ENCODE measurements around the gene AGPAT4. TPM values are rescaled to one million over a fixed set of nuclear protein-coding genes. Genes with fewer than 3 reads are reported as not detected.

AGPAT4 gene
- total RNA-seq, 1 experiment from 2014 or later: 9.2 TPM

DNA sequence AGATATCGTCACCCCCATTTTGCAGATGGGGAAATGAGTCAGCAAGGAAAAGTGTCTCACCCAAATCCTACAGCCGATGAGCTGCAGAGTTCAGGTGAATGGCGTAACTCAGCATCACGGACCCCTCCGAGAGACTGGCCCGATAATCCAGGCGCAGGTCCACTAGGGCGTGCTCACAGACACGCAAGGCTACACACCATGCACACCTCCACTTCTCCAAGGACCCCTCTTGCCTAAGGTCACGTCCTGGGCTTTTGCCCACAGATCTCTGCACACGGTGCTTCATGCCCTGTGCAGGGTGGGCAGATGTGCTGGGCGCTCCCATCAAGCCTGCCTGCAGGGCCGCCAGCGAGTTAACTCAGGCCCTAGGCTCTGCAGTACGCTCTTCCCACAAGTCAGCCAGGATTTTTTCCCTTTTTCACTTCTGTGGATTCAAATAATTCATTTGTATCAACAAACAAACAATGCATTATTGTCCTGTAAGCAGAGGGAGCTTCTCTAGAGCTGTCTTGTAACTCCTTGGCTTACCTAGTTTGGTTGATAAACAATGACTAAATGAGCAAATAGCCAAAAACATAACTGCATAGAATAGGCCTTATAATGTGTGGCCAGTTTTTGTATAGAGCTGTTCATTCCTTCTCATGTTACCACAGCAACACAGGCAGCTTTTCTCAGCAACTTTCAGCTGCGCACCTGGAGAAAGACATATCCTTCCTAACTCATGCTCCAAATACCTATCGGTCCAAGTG is 139.1 kb downstream of the AGPAT4 start:
- CTCF ChIA-PET: interaction anchor here (1.5 kb wide), 1 partner anchor 236 kb away, joined by 5 read pairs; no protein-coding TSS in a partner anchor
- BruUV-seq (replicated peaks): no TSS peak
- H3K27ac Mint-ChIP-seq (ENCODE audit: unreplicated experiment): no peak overlapping the region
- H3K4me1 Mint-ChIP-seq (ENCODE audit: low read depth, unreplicated experiment): no peaks in the 10 kb centered on the region
- H3K27me3 Mint-ChIP-seq (ENCODE audit: insufficient read depth, unreplicated experiment): no peaks in the 10 kb centered on the region
- TF ChIP-seq, protein P1, sequence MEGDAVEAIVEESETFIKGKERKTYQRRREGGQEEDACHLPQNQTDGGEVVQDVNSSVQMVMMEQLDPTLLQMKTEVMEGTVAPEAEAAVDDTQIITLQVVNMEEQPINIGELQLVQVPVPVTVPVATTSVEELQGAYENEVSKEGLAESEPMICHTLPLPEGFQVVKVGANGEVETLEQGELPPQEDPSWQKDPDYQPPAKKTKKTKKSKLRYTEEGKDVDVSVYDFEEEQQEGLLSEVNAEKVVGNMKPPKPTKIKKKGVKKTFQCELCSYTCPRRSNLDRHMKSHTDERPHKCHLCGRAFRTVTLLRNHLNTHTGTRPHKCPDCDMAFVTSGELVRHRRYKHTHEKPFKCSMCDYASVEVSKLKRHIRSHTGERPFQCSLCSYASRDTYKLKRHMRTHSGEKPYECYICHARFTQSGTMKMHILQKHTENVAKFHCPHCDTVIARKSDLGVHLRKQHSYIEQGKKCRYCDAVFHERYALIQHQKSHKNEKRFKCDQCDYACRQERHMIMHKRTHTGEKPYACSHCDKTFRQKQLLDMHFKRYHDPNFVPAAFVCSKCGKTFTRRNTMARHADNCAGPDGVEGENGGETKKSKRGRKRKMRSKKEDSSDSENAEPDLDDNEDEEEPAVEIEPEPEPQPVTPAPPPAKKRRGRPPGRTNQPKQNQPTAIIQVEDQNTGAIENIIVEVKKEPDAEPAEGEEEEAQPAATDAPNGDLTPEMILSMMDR (IDR thresholded peaks at IDR 0.05; ENCODE audit: insufficient read depth in 1 of 2, low read depth in 1 of 2, low read length in 1 of 2, severe bottlenecking in 1 of 2, unreplicated experiment in 1 of 2): no peak
- DNase-seq: no peak
- H3K4me3 ChIP-seq (ENCODE audit: low read depth, low read length): no peak overlapping the region
- POLR2A ChIA-PET: no interaction called here
- no peaks in the 10 kb centered on the region for H3K27me3 ChIP-seq (replicated peaks; ENCODE audit: control insufficient read depth, insufficient read depth, low read length)
- peaks cover 19% of the 10 kb centered on the region for H3K36me3 Mint-ChIP-seq (ENCODE audit: insufficient read depth, unreplicated experiment)
- no peaks in the 10 kb centered on the region for H3K4me1 ChIP-seq
- no peak overlapping the region for H3K4me3 Mint-ChIP-seq (ENCODE audit: unreplicated experiment)
- no peaks in the 10 kb centered on the region for H3K9me3 Mint-ChIP-seq (ENCODE audit: unreplicated experiment)
- H3K36me3 ChIP-seq (ENCODE audit: control insufficient read depth, insufficient read depth, low read length): no peaks in the 10 kb centered on the region
- H3K9me3 ChIP-seq: no peaks in the 10 kb centered on the region
- intact Hi-C loops (cut with micrococcal nuclease; ENCODE audit: unreplicated experiment): no loop called here

GRCh38 chr6:161133963-161134362 is 139.9 kb downstream of the AGPAT4 start:
- TF ChIP-seq, protein P1 (IDR thresholded peaks at IDR 0.05; ENCODE audit: insufficient read depth in 1 of 2, low read depth in 1 of 2, low read length in 1 of 2, severe bottlenecking in 1 of 2, unreplicated experiment in 1 of 2): no peak
- Mint-ChIP-seq H3K4me3 (ENCODE audit: unreplicated experiment) (no peak overlapping the region), H3K9me3 (ENCODE audit: unreplicated experiment) (no peaks in the 10 kb centered on the region), H3K36me3 (ENCODE audit: insufficient read depth, unreplicated experiment) (peaks cover 23% of the 10 kb centered on the region), H3K27me3 (ENCODE audit: insufficient read depth, unreplicated experiment) (no peaks in the 10 kb centered on the region), H3K27ac (ENCODE audit: unreplicated experiment) (no peak overlapping the region), H3K4me1 (ENCODE audit: low read depth, unreplicated experiment) (no peaks in the 10 kb centered on the region)
- Histone ChIP-seq H3K4me3 (ENCODE audit: low read depth, low read length) (no peak overlapping the region), H3K9me3 (no peaks in the 10 kb centered on the region), H3K36me3 (ENCODE audit: control insufficient read depth, insufficient read depth, low read length) (no peaks in the 10 kb centered on the region), H3K27me3 (replicated peaks; ENCODE audit: control insufficient read depth, insufficient read depth, low read length) (no peaks in the 10 kb centered on the region), H3K4me1 (no peaks in the 10 kb centered on the region)
- ChIA-PET POLR2A (no interaction called here), CTCF (no interaction called here)
- intact Hi-C loops (cut with micrococcal nuclease; ENCODE audit: unreplicated experiment): no loop called here
- DNase-seq: no peak
- no TSS peak for BruUV-seq (replicated peaks)

DNA sequence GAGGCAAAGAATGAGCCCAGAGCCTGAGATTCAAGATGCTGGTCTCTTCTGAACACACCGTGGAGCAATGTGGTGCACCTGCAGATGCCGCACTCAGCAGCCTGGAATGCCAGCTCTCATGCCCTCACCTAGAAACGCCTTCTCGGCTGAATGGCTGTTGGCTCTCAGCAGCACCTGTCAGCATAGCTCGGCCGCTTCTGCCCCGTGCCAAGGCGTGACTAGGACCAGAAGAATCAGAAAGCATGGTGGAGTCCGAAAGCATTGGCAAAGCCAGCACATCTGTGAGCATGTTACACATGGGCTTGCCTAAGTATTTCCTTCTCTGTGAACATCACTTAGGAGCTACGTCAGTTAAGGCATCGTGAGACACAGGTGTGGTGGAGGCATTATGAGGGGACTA is 141.5 kb downstream of the AGPAT4 start:
- H3K4me1 Mint-ChIP-seq (ENCODE audit: low read depth, unreplicated experiment): no peaks in the 10 kb centered on the region
- no peaks in the 10 kb centered on the region for H3K9me3 Mint-ChIP-seq (ENCODE audit: unreplicated experiment)
- Histone ChIP-seq H3K27me3 (replicated peaks; ENCODE audit: control insufficient read depth, insufficient read depth, low read length) (no peaks in the 10 kb centered on the region), H3K4me3 (ENCODE audit: low read depth, low read length) (no peak overlapping the region), H3K9me3 (no peaks in the 10 kb centered on the region), H3K36me3 (ENCODE audit: control insufficient read depth, insufficient read depth, low read length) (no peaks in the 10 kb centered on the region), H3K4me1 (no peaks in the 10 kb centered on the region)
- BruUV-seq (replicated peaks): no TSS peak
- POLR2A ChIA-PET: no interaction called here
- peaks cover 23% of the 10 kb centered on the region for H3K36me3 Mint-ChIP-seq (ENCODE audit: insufficient read depth, unreplicated experiment)
- no peaks in the 10 kb centered on the region for H3K27me3 Mint-ChIP-seq (ENCODE audit: insufficient read depth, unreplicated experiment)
- CTCF ChIA-PET: no interaction called here
- intact Hi-C loops (cut with micrococcal nuclease; ENCODE audit: unreplicated experiment): no loop called here
- no peak overlapping the region for H3K4me3 Mint-ChIP-seq (ENCODE audit: unreplicated experiment)
- TF ChIP-seq, protein P1 (IDR thresholded peaks at IDR 0.05; ENCODE audit: insufficient read depth in 1 of 2, low read depth in 1 of 2, low read length in 1 of 2, severe bottlenecking in 1 of 2, unreplicated experiment in 1 of 2): no peak
- no peak for DNase-seq
- no peak overlapping the region for H3K27ac Mint-ChIP-seq (ENCODE audit: unreplicated experiment)
